Fibroblast of pulmonary artery (primary cell): ENCODE measurements around the gene DNAJC3.
A peak's percentile ranks its signal among the peaks of the same experiment; 100 is the strongest.

Experiments used
- DNase-seq: peaks from one replicate; pipeline ENCODE4 v3.0.0-alpha.2; 2010; ENCODE audit warnings: low read depth
- H3K4me3 ChIP-seq: replicated peaks from 2 replicates; pipeline ENCODE4 v1.5.1; 2011; ENCODE audit warnings: low read depth, mild to moderate bottlenecking, control low read depth, low read length, moderate library complexity
- TF ChIP-seq, protein P1 (sequence below): IDR thresholded peaks from 2 replicates; pipeline ENCODE4 v1.5.1; 2011; ENCODE audit warnings: mild to moderate bottlenecking, control low read depth, low read length, inconsistent platforms; ENCODE audit errors: missing control alignments

DNAJC3 gene

DNA sequence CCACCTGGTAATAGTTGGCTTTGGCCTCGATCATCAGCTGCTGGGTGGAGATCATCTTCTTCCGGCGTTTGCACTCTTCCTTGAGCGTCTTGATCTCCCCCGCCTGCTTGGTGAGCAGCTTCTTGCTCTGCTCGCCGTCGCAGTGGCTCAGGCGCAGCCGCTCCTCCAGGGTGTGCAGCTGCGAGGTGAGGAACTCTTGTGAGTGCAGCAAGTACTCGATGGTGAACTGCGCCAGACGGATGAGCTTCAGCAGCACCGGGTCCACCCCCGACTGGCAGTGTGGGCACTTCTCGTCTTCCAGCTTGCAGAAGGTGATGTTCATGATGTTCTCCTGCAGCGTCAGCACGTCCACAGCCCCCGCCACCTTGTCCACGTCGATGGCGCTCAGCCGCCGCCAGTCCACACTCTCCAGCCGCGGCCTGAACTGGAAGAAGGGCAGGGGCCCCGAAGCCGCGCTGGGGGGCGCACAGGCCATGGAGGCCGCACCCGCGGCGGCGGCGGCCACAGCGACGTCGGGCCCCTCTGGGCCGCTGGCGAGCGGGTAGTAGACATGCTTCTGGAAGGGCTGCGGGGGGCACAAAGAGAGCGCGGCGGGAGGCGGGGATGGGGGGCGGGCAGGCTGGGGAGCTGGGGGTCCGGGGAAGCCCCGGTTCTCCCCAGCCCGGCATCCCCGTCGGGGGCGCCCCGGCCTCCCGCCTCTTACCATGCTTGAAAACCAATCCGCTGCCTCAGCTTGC is 35.5 kb upstream of the DNAJC3 start:
- peak; percentile 18 for DNase-seq
- peak overlapping the region; percentile 73 for H3K4me3 ChIP-seq
- TF ChIP-seq, protein P1, sequence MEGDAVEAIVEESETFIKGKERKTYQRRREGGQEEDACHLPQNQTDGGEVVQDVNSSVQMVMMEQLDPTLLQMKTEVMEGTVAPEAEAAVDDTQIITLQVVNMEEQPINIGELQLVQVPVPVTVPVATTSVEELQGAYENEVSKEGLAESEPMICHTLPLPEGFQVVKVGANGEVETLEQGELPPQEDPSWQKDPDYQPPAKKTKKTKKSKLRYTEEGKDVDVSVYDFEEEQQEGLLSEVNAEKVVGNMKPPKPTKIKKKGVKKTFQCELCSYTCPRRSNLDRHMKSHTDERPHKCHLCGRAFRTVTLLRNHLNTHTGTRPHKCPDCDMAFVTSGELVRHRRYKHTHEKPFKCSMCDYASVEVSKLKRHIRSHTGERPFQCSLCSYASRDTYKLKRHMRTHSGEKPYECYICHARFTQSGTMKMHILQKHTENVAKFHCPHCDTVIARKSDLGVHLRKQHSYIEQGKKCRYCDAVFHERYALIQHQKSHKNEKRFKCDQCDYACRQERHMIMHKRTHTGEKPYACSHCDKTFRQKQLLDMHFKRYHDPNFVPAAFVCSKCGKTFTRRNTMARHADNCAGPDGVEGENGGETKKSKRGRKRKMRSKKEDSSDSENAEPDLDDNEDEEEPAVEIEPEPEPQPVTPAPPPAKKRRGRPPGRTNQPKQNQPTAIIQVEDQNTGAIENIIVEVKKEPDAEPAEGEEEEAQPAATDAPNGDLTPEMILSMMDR = no peak

DNA sequence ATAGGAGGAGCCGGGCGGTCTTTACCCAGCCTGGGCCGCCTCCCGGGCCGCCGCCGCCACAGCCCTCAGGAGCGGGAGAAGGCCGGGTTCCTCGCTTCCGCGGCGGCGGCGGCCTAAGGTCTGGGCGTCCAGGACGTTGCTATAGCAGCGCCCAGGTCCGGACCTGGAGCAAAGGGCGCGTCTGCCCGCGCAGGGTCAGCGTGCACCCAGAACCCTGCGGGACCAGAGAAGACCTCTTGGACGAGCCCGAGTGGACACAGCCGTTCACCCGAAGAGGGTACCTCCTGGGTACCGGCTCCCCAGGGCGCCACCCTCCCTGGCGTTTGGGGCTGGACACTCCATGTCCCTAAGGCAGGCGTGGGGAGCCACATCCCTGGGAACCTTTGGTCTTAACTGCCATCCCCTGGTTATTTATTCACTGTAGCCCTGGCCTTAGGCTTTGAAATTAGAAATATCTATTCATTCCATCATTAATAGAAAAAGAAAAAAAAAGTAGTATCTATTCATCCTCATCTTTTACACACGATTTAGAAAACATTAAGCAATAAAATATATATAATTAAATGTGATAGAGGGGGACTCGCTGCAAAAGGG is 34.8 kb upstream of the DNAJC3 start:
- peak overlapping the region; percentile 73 for H3K4me3 ChIP-seq
- TF ChIP-seq, protein P1 = no peak
- DNase-seq = peak; percentile 50

DNA sequence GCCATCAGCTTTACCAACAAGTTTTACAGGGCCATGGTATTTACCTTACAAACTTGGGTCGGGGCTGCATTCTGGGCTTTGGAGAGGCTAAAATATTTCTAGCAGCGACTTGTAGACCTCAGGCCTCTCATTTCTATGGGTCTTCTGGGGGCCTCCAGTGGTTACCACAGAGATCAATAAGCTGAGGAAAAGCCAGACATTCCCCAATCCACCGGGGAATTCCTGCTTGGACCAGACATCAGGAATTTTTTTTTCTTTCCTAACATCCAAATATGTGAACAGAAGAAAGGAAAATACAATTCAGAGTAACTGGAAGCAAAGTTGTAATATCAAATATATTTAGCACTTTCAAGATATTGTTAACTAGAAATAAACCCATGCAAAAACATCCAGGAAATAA is 33.9 kb upstream of the DNAJC3 start:
- TF ChIP-seq, protein P1 = no peak
- no peak for DNase-seq
- peak overlapping the region; percentile 73 for H3K4me3 ChIP-seq

DNA sequence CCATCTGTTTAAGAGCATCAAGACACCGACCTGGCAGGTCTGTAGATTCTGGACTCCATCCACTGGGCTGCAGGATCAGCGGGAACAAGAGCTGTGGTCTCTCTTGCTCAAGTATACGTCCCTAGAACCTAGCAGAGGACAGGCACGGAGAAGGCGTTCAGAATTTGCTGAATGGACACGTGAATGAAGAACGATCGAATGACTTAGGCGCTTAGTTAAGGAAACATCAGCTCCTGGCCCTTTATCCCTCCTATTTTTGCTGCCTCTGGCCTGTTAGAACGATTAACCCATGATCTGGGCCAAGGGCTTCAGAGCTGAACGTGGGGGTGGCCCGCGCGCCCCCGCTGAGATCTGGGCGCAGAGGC is 33.4 kb upstream of the DNAJC3 start:
- TF ChIP-seq, protein P1 = no peak
- DNase-seq = peak; percentile 51
- H3K4me3 ChIP-seq = peak overlapping the region; percentile 73

DNA sequence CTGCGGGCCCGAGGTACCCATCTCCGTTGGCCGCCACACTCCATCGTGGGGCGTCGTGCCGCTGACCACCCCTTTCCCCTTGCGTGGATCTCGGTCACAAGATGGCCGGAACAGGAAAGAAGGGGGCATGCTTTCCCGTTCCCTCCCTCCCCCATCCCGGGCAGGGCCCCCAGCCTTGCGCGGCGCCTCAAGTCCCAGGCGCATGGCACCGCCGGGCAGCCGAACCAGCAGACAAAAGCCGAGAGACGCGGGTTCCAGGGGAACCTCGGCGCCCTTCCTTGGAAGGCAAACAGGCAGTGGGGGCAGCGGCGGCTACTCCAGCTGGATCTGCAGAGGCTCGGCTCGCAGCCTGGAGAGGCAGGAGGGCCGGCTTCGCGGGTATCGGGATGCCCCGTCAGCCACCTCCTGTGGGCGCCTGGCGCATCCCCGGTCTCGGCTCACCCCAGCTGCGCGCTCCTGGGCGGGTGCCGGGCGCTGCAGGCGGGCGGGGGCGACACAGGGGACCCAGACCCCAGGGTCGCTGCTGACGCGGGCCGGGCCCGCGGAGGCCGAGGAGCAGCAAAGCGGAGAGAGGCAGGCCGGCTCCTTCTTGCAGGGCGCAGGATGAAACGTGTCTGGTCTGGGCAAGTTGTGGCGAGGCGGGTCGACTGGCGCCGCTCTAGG is 32.9 kb upstream of the DNAJC3 start:
- TF ChIP-seq, protein P1 = no peak
- peak; percentile 42 for DNase-seq
- peak overlapping the region; percentile 73 for H3K4me3 ChIP-seq

DNA sequence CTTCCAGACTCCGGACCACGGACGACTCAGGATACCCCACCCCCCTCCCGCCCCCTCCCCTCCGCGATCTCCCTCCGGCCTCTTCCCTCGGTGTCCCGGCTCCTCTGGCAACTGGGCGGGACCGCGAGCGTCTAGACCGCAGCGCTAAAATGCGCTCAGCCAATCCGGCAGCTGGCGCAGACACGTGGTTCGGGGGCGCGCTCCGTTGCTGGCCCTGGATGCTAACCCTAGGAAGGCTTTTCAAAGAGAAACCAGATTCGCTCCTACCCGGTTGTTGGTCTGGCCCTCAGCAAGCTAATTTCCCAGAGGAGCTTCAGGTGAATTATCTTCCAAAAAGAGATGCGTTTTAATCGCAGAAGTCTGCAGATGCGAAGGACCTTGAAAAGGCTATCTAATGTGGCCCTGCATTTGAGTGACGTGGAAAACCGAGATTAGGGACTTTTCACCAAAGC is 32.3 kb upstream of the DNAJC3 start, which contains the start of gene DZIP1:
DZIP1 (minus strand) TSS at position 106 of the 452 bp plus-strand sequence. CDS start 2,677 bp downstream, outside the sequence.
- H3K4me3 ChIP-seq = peak within 1 kb of the TSS; percentile 73
- TF ChIP-seq, protein P1 = no peak
- DNase-seq = peak; percentile 88
